DOHH2 (cell line): ENCODE data around the gene RETREG1.

Experiments
- EZH2phosphoT487 ChIP-seq: fragments of 200-600 bp; sonication (generic); IDR thresholded peaks from 2 replicates; pipeline ENCODE4 v1.6.1; 2017; ENCODE audit warnings: borderline replicate concordance, mild to moderate bottlenecking, antibody characterized with exemption, low read length, moderate library complexity, mixed read lengths
- TF ChIP-seq, protein P1 (sequence below): fragments of 200-600 bp; sonication (generic); IDR thresholded peaks from one replicate; pipeline ENCODE4 v1.5.1; 2014; ENCODE audit warnings: antibody characterized with exemption, mild to moderate bottlenecking, low read depth, low read length; ENCODE audit not compliant: poor library complexity, severe bottlenecking

DNA sequence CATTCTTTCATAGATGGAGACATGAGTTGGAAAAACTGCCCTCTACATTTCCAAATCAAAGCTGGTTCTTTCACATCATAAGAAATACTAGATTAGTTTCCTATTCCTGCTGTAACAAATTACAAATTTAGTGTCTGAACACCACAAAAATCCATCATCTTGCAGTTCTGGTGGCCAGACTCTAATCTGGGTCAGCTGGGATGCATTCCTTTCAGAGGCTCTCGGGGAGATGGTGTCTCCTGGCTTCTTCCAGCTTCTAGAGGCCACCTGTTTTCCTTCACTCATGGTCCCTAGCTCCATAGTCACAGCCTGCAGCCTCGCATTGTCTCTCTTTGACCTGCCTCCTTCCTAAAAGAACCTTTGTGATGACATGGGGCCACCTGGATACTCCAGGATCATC lies 65.2 kb downstream of the RETREG1 start:
- TF ChIP-seq, protein P1, sequence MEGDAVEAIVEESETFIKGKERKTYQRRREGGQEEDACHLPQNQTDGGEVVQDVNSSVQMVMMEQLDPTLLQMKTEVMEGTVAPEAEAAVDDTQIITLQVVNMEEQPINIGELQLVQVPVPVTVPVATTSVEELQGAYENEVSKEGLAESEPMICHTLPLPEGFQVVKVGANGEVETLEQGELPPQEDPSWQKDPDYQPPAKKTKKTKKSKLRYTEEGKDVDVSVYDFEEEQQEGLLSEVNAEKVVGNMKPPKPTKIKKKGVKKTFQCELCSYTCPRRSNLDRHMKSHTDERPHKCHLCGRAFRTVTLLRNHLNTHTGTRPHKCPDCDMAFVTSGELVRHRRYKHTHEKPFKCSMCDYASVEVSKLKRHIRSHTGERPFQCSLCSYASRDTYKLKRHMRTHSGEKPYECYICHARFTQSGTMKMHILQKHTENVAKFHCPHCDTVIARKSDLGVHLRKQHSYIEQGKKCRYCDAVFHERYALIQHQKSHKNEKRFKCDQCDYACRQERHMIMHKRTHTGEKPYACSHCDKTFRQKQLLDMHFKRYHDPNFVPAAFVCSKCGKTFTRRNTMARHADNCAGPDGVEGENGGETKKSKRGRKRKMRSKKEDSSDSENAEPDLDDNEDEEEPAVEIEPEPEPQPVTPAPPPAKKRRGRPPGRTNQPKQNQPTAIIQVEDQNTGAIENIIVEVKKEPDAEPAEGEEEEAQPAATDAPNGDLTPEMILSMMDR = no peak
- TF ChIP-seq EZH2phosphoT487 = no peak
